Esophagus squamous epithelium (tissue), 4 donors: ENCODE results near the gene FBXO22.

Experiments used
- POLR2A ChIP-seq, 4 donors: fragments of 450-650 bp; IDR thresholded peaks; one replicate each; pipeline ENCODE4 v1.6.1; 2017; ENCODE audit warnings: antibody characterized with exemption in 4 of 4, mild to moderate bottlenecking in 4 of 4, moderate library complexity in 3 of 4
- TF ChIP-seq, protein P1 (sequence below), 6 experiments: fragments of 450-650 bp in 4 of 6; fragments of 200-600 bp in 2 of 6; sonication (generic) in 2 of 6; IDR thresholded peaks; one replicate each; pipeline ENCODE4 v1.5.1; 2016 to 2019; ENCODE audit warnings: antibody characterized with exemption in 6 of 6, mild to moderate bottlenecking in 4 of 6, moderate library complexity in 4 of 6

DNA sequence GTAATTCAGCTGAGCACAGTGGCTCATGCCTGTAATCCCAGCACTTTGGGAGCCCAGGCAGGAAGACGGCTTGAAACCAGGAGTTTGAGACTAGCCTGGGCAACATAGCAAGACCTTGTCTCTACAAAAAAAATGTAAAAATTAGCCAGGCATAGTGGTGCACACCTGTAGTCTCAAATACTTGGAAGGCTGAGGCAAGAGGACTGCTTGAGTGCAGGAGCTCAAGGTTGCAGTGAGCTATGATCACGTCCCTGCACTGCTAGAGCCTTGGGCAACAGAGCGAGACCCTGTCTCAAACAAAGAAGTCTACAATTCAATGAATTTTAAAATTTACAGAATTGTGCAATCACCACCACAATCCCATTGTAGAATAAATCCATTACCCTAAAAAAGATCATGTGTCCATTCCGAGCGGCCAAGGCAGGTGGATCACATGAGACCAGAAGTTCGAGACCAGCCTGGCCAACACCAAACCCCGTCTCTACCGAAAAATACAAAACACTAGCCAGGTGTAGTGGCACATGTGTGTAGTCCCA lies 45.2 kb downstream of the FBXO22 start:
- no peak for TF ChIP-seq POLR2A (IDR thresholded peaks at IDR 0.05)
- TF ChIP-seq, protein P1, sequence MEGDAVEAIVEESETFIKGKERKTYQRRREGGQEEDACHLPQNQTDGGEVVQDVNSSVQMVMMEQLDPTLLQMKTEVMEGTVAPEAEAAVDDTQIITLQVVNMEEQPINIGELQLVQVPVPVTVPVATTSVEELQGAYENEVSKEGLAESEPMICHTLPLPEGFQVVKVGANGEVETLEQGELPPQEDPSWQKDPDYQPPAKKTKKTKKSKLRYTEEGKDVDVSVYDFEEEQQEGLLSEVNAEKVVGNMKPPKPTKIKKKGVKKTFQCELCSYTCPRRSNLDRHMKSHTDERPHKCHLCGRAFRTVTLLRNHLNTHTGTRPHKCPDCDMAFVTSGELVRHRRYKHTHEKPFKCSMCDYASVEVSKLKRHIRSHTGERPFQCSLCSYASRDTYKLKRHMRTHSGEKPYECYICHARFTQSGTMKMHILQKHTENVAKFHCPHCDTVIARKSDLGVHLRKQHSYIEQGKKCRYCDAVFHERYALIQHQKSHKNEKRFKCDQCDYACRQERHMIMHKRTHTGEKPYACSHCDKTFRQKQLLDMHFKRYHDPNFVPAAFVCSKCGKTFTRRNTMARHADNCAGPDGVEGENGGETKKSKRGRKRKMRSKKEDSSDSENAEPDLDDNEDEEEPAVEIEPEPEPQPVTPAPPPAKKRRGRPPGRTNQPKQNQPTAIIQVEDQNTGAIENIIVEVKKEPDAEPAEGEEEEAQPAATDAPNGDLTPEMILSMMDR (IDR thresholded peaks at IDR 0.05): no peak
